Heart left ventricle (tissue), 16 donors: ENCODE data around the gene PRDM11. TPM values are rescaled to one million over a fixed set of nuclear protein-coding genes. Genes with fewer than 3 reads are reported as not detected.

Source experiments
- ATAC-seq, 4 donors: fragments of 200-7000 bp; cut with Tn5 transposase; one replicate each; pipeline ENCODE4 v1.9.1; 2020 to 2022; ENCODE audit warnings: moderate library complexity in 4 of 4, mild to moderate bottlenecking in 3 of 4, moderate number of reproducible peaks in 1 of 4
- DNase-seq, 5 donors: peaks; one replicate each; pipeline ENCODE4 v3.0.0-alpha.2; 2020
- H3K27ac ChIP-seq, 12 donors: fragments of 200-600 bp; sonication (generic) in 4 of 12; one replicate each; pipeline versions ENCODE4 v1.5.0 to v1.8.0; 2016 to 2022; ENCODE audit warnings: mild to moderate bottlenecking in 2 of 12
- H3K27me3 ChIP-seq, 9 donors: fragments of 200-600 bp; sonication (generic) in 2 of 9; one replicate each; pipeline versions ENCODE4 v1.5.1 to v1.8.0; 2016 to 2022; ENCODE audit warnings: mild to moderate bottlenecking in 3 of 9
- H3K36me3 ChIP-seq, 9 donors: fragments of 200-600 bp; sonication (generic) in 2 of 9; one replicate each; pipeline versions ENCODE4 v1.5.0 to v1.8.0; 2018 to 2022; ENCODE audit warnings: mild to moderate bottlenecking in 2 of 9
- H3K4me1 ChIP-seq, 12 donors: fragments of 200-600 bp; sonication (generic) in 4 of 12; one replicate each; pipeline versions ENCODE4 v1.5.0 to v1.8.0; 2016 to 2022; ENCODE audit warnings: mild to moderate bottlenecking in 3 of 12
- H3K4me3 ChIP-seq, 12 donors: fragments of 200-600 bp; sonication (generic) in 4 of 12; one replicate each; pipeline versions ENCODE4 v1.5.0 to v1.8.0; 2017 to 2022; ENCODE audit warnings: mild to moderate bottlenecking in 9 of 12, moderate library complexity in 4 of 12
- H3K9me3 ChIP-seq, 12 donors: fragments of 200-600 bp; sonication (generic) in 4 of 12; one replicate each; pipeline versions ENCODE4 v1.5.0 to v1.8.0; 2016 to 2022; ENCODE audit warnings: mild to moderate bottlenecking in 1 of 12
- CTCF ChIP-seq, 12 donors: fragments of 200-600 bp; sonication (generic) in 4 of 12; IDR thresholded peaks; one replicate each; pipeline versions ENCODE4 v1.5.0 to v1.8.0; 2018 to 2022; ENCODE audit warnings: antibody characterized with exemption in 12 of 12, mild to moderate bottlenecking in 5 of 12
- POLR2A ChIP-seq, 2 donors: fragments of 450-650 bp; IDR thresholded peaks; one replicate each; pipeline ENCODE4 v1.6.1; 2017; ENCODE audit warnings: antibody characterized with exemption in 2 of 2, mild to moderate bottlenecking in 2 of 2, moderate library complexity in 2 of 2
- WGBS, 4 donors: extraction: QIAGEN DNeasy Blood & Tissue Kit in 2 of 4; methylation state at CpG; one replicate each; pipeline versions ENCODE4 v1.1.5 to v1.1.7; 2013 to 2018; 5-methylcytosine and 5-hydroxymethylcytosine counted together
- intact Hi-C, 10 donors: fragments of 100-400 bp; cut with DNase I; formaldehyde crosslinking; loops; one replicate each; pipeline versions ENCODE4 v1.11.1 to v1.14.2; 2022
- polyA plus RNA-seq, 2 donors: library from polyadenylated mRNA; stranded (reverse); fragments of 200-250 nt; gene quantifications; one replicate each; pipeline ENCODE4 v1.2.3, GENCODE V29; 2013
- total RNA-seq, 9 donors: library from RNA; depleted of rRNA in 2 of 9; stranded (reverse); fragments of >200 nt in 2 of 9; fragmentation: NEBNext Ultra II Directional in 3 of 9; extraction: Animal tissue kit (Norgen Biotek cat#: 25700) in 3 of 9; gene quantifications; one replicate each; pipeline versions ENCODE4 v1.1.0 to v1.2.4, GENCODE V29; 2016 to 2023
- donor health status: ischemic (EF 13 %, LVEDD 7.1; RV severe dilation, severe dysfunction).
- donor health status: healthy with polysubstance abuse.
- donor health status: DM: no; HTN: yes; CAD: no.
- donor health status: DM: no; HTN: no; CAD: no.
- donor health status: ischemic (EF 25% LVEDD 6.9; RV normal size, moderate dysfunction).
- donor health status: ischemic (EF 25% LVEDD 5.7; RV mildly dilated, moderate dysfunction).
- donor health status: healthy.
- donor health status: DM: yes; HTN: yes; CAD: no.
- donor health status: ischemic (EF 35%, LVEDD 5.7; RV mildly dilated, moderate dysfunction).
- donor health status: nonischemic (EF 11% LVEDD 7.7; RV severe dilation, severe dysfunction).
- donor health status: DM: yes; HTN: yes; CAD: no.
- donor health status: PGD.
- donor health status: ischemic (EF 29% LVEDD 5.4; RV normal size, mild dysfunction).
- donor health status: nonischemic (EF 23%, LVEDD 6.1; RV moderate dilation, normal function).

PRDM11 gene
- total and polyA plus RNA-seq, 11 donors, result 4.5 to 29.6 (median 18.2) TPM

- ATAC-seq (no peak), DNase-seq (peak in 1 of 5 donors; percentile 65)
- Histone ChIP-seq H3K4me1 (peaks cover 14 to 64% (median 32%) of the 10 kb centered on the region in 12 donors), H3K4me3 (no peak overlapping the region), H3K36me3 (peaks cover 0 to 20% (median 8%) of the 10 kb centered on the region in 9 donors), H3K27ac (no peak overlapping the region), H3K9me3 (no peaks in the 10 kb centered on the region), H3K27me3 (no peaks in the 10 kb centered on the region)
- TF ChIP-seq CTCF (IDR thresholded peaks at IDR 0.05) (peak in 1 of 12 donors; percentile 14), POLR2A (IDR thresholded peaks at IDR 0.05) (no peak)
- intact Hi-C loops, result loop anchor here in 1 of 10 donors (5.0 kb wide), 1 partner anchor 80 kb away; no protein-coding TSS in a partner anchor
- 88 to 93% (median 90%) methylated on average over 15 to 31 of the region's 31 CpGs for WGBS, 4 donors
Observed at GRCh38 chr11:45212566-45213315, 66.3 kb downstream of the PRDM11 start.

GRCh38 chr11:45213316-45213665 lies 66.9 kb downstream of the PRDM11 start:
- no peak for DNase-seq
- H3K9me3 ChIP-seq, result no peaks in the 10 kb centered on the region
- H3K27me3 ChIP-seq, result no peaks in the 10 kb centered on the region
- peaks cover 14 to 59% (median 30%) of the 10 kb centered on the region in 12 donors for H3K4me1 ChIP-seq
- no peak overlapping the region for H3K27ac ChIP-seq
- H3K36me3 ChIP-seq, result peaks cover 0 to 20% (median 8%) of the 10 kb centered on the region in 9 donors
- H3K4me3 ChIP-seq, result no peak overlapping the region
- intact Hi-C loops, result loop anchor here in 1 of 10 donors (5.0 kb wide), 1 partner anchor 79 kb away; no protein-coding TSS in a partner anchor
- ATAC-seq, result no peak
- 82 to 87% (median 86%) methylated on average over 11 to 12 of the region's 12 CpGs for WGBS, 4 donors
- TF ChIP-seq POLR2A (IDR thresholded peaks at IDR 0.05), result no peak
- TF ChIP-seq CTCF (IDR thresholded peaks at IDR 0.05), result peak in 1 of 12 donors; percentile 1

GRCh38 chr11:45213717-45214116 lies 67.3 kb downstream of the PRDM11 start:
- intact Hi-C loops, result loop anchor here in 1 of 10 donors (5.0 kb wide), 1 partner anchor 79 kb away; no protein-coding TSS in a partner anchor
- no peak for DNase-seq
- Histone ChIP-seq H3K27me3 (no peaks in the 10 kb centered on the region), H3K9me3 (no peaks in the 10 kb centered on the region), H3K27ac (no peak overlapping the region), H3K4me3 (no peak overlapping the region), H3K4me1 (peaks cover 12 to 54% (median 27%) of the 10 kb centered on the region in 12 donors), H3K36me3 (peaks cover 0 to 20% (median 8%) of the 10 kb centered on the region in 9 donors)
- no peak for TF ChIP-seq CTCF (IDR thresholded peaks at IDR 0.05)
- TF ChIP-seq POLR2A (IDR thresholded peaks at IDR 0.05), result no peak
- ATAC-seq, result no peak
- WGBS, 4 donors, result 98 to 100% (median 100%) methylated on average over 1 of the region's 1 CpG

GRCh38 chr11:45215098-45215865 lies 68.8 kb downstream of the PRDM11 start:
- TF ChIP-seq POLR2A (IDR thresholded peaks at IDR 0.05) (no peak), CTCF (IDR thresholded peaks at IDR 0.05) (no peak)
- DNase-seq (no peak), ATAC-seq (peak in 1 of 4 donors; percentile 12)
- peak overlapping the region in 5 of 12 donors; percentile 23 to 60 (median 53) for H3K27ac ChIP-seq
- no peaks in the 10 kb centered on the region for H3K9me3 ChIP-seq
- H3K27me3 ChIP-seq, result no peaks in the 10 kb centered on the region
- WGBS, 4 donors, result 59 to 82% (median 71%) methylated on average over 4 of the region's 4 CpGs
- intact Hi-C loops, result no loop called here
- H3K36me3 ChIP-seq, result peaks cover 0 to 29% (median 15%) of the 10 kb centered on the region in 9 donors
- H3K4me1 ChIP-seq, result peaks cover 4 to 39% (median 12%) of the 10 kb centered on the region in 12 donors
- no peak overlapping the region for H3K4me3 ChIP-seq
